Activated CD8-positive, alpha-beta T cell treated with anti-CD3 and anti-CD28 coated beads for 36 hours (primary cell): Measurements from ENCODE around the gene CDHR3. TPM values are rescaled to one million over a fixed set of nuclear protein-coding genes. Genes with fewer than 3 reads are reported as not detected.

Experiments
- ATAC-seq: fragments of 200-7000 bp; cut with Tn5 transposase; one replicate; pipeline ENCODE4 v1.10.0; 2021; ENCODE audit warnings: mild to moderate bottlenecking, moderate library complexity
- CTCF ChIA-PET: fragments of 350-600 bp; sonication (Branson Sonifier 250); formaldehyde crosslinking; loops from one replicate; lab custom pipeline; 2021; ENCODE audit warnings: antibody characterized with exemption; lab: Charles Lee
- POLR2A ChIA-PET: fragments of 350-600 bp; sonication (Branson Sonifier 250); formaldehyde crosslinking; loops from one replicate; lab custom pipeline; 2021; ENCODE audit warnings: antibody characterized with exemption; lab: Charles Lee
- DNase-seq: peaks from one replicate; pipeline ENCODE4 v3.0.0-alpha.2; 2020
- H3K27ac Mint-ChIP-seq: one replicate; pipeline ENCODE4 v1.8.0; 2021; ENCODE audit warnings: mild to moderate bottlenecking, mixed read lengths
- H3K27me3 Mint-ChIP-seq: one replicate; pipeline ENCODE4 v1.8.0; 2021; ENCODE audit warnings: mixed read lengths
- H3K36me3 Mint-ChIP-seq: one replicate; pipeline ENCODE4 v1.8.0; 2021; ENCODE audit warnings: low read depth, mixed read lengths
- H3K4me1 Mint-ChIP-seq: one replicate; pipeline ENCODE4 v1.8.0; 2021; ENCODE audit warnings: low read depth, mixed read lengths
- H3K4me3 Mint-ChIP-seq: one replicate; pipeline ENCODE4 v1.8.0; 2021; ENCODE audit warnings: mild to moderate bottlenecking, moderate library complexity, mixed read lengths
- H3K9me3 Mint-ChIP-seq: one replicate; pipeline ENCODE4 v1.8.0; 2021; ENCODE audit warnings: mixed read lengths
- intact Hi-C: fragments of 100-400 bp; cut with micrococcal nuclease; formaldehyde crosslinking; loops from one replicate; pipeline ENCODE4 v1.10.0; 2022
- total RNA-seq, 2 experiments: library from RNA; stranded (reverse); gene quantifications; one replicate each; pipeline ENCODE4 v1.2.3, GENCODE V29; 2021
- TF ChIP-seq, protein P1 (sequence below): fragments of 200-600 bp; IDR thresholded peaks from one replicate; pipeline ENCODE4 v1.8.0; 2022; ENCODE audit warnings: antibody characterized with exemption, mild to moderate bottlenecking

CDHR3 gene
- total RNA-seq, 2 experiments from 2014 or later: 0.58 to 0.74 TPM

DNA sequence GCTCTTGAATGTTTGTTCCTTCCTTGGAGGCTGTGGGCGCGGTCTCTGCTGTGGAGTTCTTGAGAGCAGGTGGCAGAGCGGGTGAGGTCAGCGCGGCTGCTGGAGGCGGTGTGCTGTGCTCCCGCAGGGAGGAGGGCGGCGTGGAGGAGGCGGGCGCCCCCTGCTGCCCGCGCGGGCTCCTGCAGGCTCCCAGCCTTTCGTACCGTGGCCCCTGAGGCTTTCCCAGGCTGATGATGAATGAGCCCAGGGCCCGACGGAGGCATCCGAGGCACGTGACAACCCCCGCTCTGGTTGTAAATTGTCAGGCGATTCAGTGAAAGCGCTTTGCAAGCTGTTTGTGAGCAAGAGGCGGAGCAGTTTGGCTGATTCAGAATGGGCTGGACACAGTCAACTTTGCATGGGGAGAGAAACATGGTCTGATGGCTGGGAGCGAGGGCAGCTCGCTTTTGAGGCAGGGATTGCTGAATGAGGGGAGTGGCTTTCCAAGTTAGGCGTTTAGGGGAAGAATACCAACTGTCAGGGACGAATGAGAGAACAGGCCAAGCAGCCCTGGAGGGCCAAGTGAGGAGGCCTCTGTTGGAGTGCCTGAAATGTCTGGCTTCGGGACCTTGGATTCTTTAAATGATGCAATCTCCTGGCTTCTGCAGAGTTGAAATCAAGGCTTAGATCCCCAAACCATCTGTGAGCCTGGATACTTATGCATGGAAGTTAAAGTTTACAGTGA, 46.6 kb downstream of the CDHR3 start:
- ChIA-PET POLR2A (interaction anchor here (0.6 to 1.3 kb wide), 2 partner anchors 12 to 249 kb away, joined by 3 read pairs; no protein-coding TSS in a partner anchor), CTCF (interaction anchor here (0.6 to 3.2 kb wide), 26 partner anchors 10 to 366 kb away, joined by 3 to 14 read pairs (median 3); no protein-coding TSS in a partner anchor)
- Mint-ChIP-seq H3K4me1 (peaks cover 25% of the 10 kb centered on the region), H3K27ac (no peak overlapping the region), H3K4me3 (no peak overlapping the region), H3K27me3 (peaks cover 2% of the 10 kb centered on the region), H3K9me3 (peaks cover 21% of the 10 kb centered on the region), H3K36me3 (peaks cover 10% of the 10 kb centered on the region)
- intact Hi-C loops: loop anchor here (5.0 kb wide), 2 partner anchors 132 to 247 kb away; partner anchors contain the start of gene ATXN7L1
- ATAC-seq: peak; percentile 99
- TF ChIP-seq, protein P1, sequence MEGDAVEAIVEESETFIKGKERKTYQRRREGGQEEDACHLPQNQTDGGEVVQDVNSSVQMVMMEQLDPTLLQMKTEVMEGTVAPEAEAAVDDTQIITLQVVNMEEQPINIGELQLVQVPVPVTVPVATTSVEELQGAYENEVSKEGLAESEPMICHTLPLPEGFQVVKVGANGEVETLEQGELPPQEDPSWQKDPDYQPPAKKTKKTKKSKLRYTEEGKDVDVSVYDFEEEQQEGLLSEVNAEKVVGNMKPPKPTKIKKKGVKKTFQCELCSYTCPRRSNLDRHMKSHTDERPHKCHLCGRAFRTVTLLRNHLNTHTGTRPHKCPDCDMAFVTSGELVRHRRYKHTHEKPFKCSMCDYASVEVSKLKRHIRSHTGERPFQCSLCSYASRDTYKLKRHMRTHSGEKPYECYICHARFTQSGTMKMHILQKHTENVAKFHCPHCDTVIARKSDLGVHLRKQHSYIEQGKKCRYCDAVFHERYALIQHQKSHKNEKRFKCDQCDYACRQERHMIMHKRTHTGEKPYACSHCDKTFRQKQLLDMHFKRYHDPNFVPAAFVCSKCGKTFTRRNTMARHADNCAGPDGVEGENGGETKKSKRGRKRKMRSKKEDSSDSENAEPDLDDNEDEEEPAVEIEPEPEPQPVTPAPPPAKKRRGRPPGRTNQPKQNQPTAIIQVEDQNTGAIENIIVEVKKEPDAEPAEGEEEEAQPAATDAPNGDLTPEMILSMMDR: peak; percentile 99
- DNase-seq: peak; percentile 86

DNA sequence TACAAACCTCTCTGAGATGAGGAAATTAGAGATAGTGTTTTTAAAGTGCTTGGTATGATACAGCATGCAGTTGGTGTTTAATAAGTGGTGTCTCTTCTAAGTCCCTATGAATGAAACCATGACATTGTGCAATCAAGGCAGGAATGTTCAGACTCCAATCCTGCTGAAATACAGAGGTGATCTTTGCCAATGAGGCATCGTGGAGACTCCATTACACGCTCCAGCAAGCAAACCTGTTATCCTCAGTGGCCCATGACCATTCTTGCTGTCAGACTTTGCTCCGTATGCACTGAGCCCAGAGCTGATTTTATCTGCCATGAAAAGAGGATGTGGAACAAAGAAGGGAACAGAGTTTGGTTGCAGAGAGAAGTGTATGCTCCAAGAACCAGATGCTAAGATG, 47.3 kb downstream of the CDHR3 start:
- CTCF ChIA-PET: interaction anchor here (0.6 to 3.2 kb wide), 24 partner anchors 9 to 353 kb away, joined by 3 to 14 read pairs (median 4); no protein-coding TSS in a partner anchor
- Mint-ChIP-seq H3K4me3 (no peak overlapping the region), H3K4me1 (peaks cover 32% of the 10 kb centered on the region), H3K27ac (no peak overlapping the region), H3K36me3 (peaks cover 10% of the 10 kb centered on the region), H3K27me3 (peaks cover 2% of the 10 kb centered on the region), H3K9me3 (peaks cover 21% of the 10 kb centered on the region)
- ATAC-seq (no peak), DNase-seq (no peak)
- POLR2A ChIA-PET: interaction anchor here (0.6 to 1.3 kb wide), 2 partner anchors 12 to 250 kb away, joined by 3 read pairs; no protein-coding TSS in a partner anchor
- TF ChIP-seq, protein P1: no peak
- intact Hi-C loops: loop anchor here (5.0 kb wide), 1 partner anchor 133 kb away; the partner anchor contains the start of gene ATXN7L1

DNA sequence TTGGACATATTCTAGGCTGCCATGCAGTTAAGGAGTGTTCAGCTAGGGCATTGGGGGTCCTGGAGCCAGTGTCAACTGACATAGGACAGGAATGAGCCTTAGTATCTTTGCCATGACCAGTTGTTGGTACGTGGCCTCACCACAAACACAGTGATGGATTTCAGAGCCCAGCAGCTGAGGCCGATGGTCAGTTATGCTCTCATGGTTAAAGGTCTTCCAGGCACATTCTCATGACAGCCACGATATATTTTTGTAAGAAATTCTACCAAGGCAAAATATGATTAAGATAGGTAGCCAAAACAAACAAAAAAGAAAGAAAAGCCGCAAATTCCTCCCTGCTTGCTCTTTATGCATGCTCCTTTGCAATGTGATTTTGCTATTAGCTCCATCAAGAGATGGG, 47.8 kb downstream of the CDHR3 start:
- POLR2A ChIA-PET: no interaction called here
- ATAC-seq: no peak

DNA sequence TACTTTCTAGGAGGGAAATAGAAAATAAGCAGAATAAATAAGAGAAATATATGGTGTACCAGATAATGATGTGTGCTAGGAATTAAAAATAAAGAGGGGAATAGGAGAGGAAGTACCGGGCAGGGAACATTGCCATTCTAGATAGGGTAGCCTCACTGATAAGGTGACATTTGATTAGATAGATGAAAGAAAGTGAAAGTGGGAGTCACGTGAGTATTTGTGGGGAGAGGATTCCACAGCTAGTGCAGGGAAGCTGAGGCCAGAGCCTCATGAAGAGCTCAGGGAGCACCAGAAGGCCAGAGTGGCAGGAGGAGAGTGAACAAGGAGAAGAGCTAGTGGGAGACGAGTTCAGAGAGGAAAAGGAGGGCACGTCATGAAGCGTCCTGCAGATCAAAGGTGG, 49.1 kb downstream of the CDHR3 start:
- ChIA-PET POLR2A (no interaction called here), CTCF (interaction anchor here (1.3 to 1.5 kb wide), 3 partner anchors 11 to 256 kb away, joined by 3 to 9 read pairs (median 3); no protein-coding TSS in a partner anchor)
- Mint-ChIP-seq H3K9me3 (peaks cover 14% of the 10 kb centered on the region), H3K27me3 (peaks cover 2% of the 10 kb centered on the region), H3K27ac (no peak overlapping the region), H3K4me1 (peaks cover 40% of the 10 kb centered on the region), H3K4me3 (no peak overlapping the region), H3K36me3 (peaks cover 8% of the 10 kb centered on the region)
- ATAC-seq: no peak
- TF ChIP-seq, protein P1: no peak
- intact Hi-C loops: loop anchor here (5.0 kb wide), 1 partner anchor 135 kb away; the partner anchor contains the start of gene ATXN7L1
- no peak for DNase-seq

More for the DNA sequence above, 47.8 kb downstream of the CDHR3 start:
- H3K27ac Mint-ChIP-seq: no peak overlapping the region
- peaks cover 36% of the 10 kb centered on the region for H3K4me1 Mint-ChIP-seq
- no peak for DNase-seq
- peaks cover 19% of the 10 kb centered on the region for H3K9me3 Mint-ChIP-seq
- CTCF ChIA-PET: interaction anchor here (1.1 to 1.5 kb wide), 7 partner anchors 13 to 354 kb away, joined by 3 to 9 read pairs (median 3); no protein-coding TSS in a partner anchor
- H3K4me3 Mint-ChIP-seq: no peak overlapping the region
- peaks cover 10% of the 10 kb centered on the region for H3K36me3 Mint-ChIP-seq
- intact Hi-C loops: loop anchor here (5.0 kb wide), 1 partner anchor 134 kb away; the partner anchor contains the start of gene ATXN7L1
- TF ChIP-seq, protein P1: no peak
- H3K27me3 Mint-ChIP-seq: peaks cover 2% of the 10 kb centered on the region
